HepG2 (cell line): ENCODE data around the gene HS6ST1. TPM values are rescaled to one million over a fixed set of nuclear protein-coding genes. Genes with fewer than 3 reads are reported as not detected.

Experiments used
- ATAC-seq: fragments of 200-7000 bp; cut with Tn5 transposase; 3 replicates; pipeline ENCODE4 v1.9.1; 2020; ENCODE audit warnings: mild to moderate bottlenecking, moderate library complexity
- BruUV-seq: library from RNA; stranded (reverse); fragments of 400-500 nt; replicated peaks from 2 replicates; lab custom pipeline; 2021; lab: Mats Ljungman, UMichigan
- CTCF ChIA-PET: fragments of 300-600 bp; formaldehyde crosslinking; extraction: SDS; loops from one replicate; lab custom pipeline; 2021; ENCODE audit warnings: low total read pairs, inconsistent platforms, low intra/inter-chr PET ratio; lab: Yijun Ruan, JAX
- POLR2A ChIA-PET: fragments of 350-600 bp; sonication (Branson Sonifier 250); formaldehyde crosslinking; loops from one replicate; lab custom pipeline; 2020; ENCODE audit warnings: antibody characterized with exemption, inconsistent platforms; lab: Yijun Ruan, JAX
- DNase-seq: peaks from one replicate; pipeline ENCODE4 v3.0.0-alpha.2; 2015; ENCODE audit warnings: low spot score
- FAIRE-seq: peaks from 3 replicates; lab custom pipeline; 2011; peaks lifted over from hg19 to GRCh38; lab: Jason Lieb, UNC
- H2AFZ ChIP-seq: one replicate; pipeline ENCODE4 v1.6.1; 2011; ENCODE audit warnings: low read length, inconsistent platforms
- H3K27ac ChIP-seq: fragments of 300-600 bp; 3 replicates; pipeline ENCODE4 v1.8.0; 2011; ENCODE audit warnings: mixed run types, mild to moderate bottlenecking, mixed read lengths, low read length, inconsistent platforms; ENCODE audit not compliant: insufficient read depth; ENCODE audit errors: extremely low read length
- H3K27me3 ChIP-seq, 2 experiments: fragments of 200-600 bp in 1 of 2; 2 replicates in 1 of 2; 3 replicates in 1 of 2; pipeline versions ENCODE4 v1.6.0 to v1.8.0; 2011; ENCODE audit warnings: low read length in 2 of 2, mild to moderate bottlenecking in 2 of 2, moderate library complexity in 2 of 2, inconsistent platforms in 1 of 2; ENCODE audit not compliant: insufficient read depth in 2 of 2, control insufficient read depth in 1 of 2
- H3K36me3 ChIP-seq, 2 experiments: fragments of 200-600 bp in 1 of 2; replicated peaks in 1 of 2; 2 replicates in 1 of 2; 3 replicates in 1 of 2; pipeline versions ENCODE4 v1.5.1 to v1.8.0; 2011; ENCODE audit warnings: low read length in 2 of 2, inconsistent platforms in 1 of 2; ENCODE audit not compliant: insufficient read depth in 2 of 2, control insufficient read depth in 1 of 2
- H3K4me1 ChIP-seq: 2 replicates; pipeline ENCODE4 v1.5.1; 2012; ENCODE audit warnings: low read length, inconsistent platforms; ENCODE audit not compliant: insufficient read depth
- H3K4me2 ChIP-seq: 2 replicates; pipeline ENCODE4 v1.6.0; 2011; ENCODE audit warnings: low read depth, low read length, inconsistent platforms
- H3K4me3 ChIP-seq, 3 experiments: fragments of 200-600 bp in 1 of 3; sonication (generic), shearing (Covaris generic) in 1 of 3; replicated peaks in 1 of 3; 2 replicates each; pipeline ENCODE4 v1.5.1; 2011 to 2016; ENCODE audit warnings: low read length in 3 of 3, inconsistent platforms in 2 of 3, low read depth in 2 of 3, mild to moderate bottlenecking in 2 of 3, control low read depth in 1 of 3, mixed read lengths in 1 of 3; ENCODE audit not compliant: insufficient read depth in 1 of 3
- H3K79me2 ChIP-seq: one replicate; pipeline ENCODE4 v1.6.1; 2011; ENCODE audit warnings: low read length, inconsistent platforms; ENCODE audit not compliant: insufficient read depth
- H3K9ac ChIP-seq: 2 replicates; pipeline ENCODE4 v1.6.0; 2011; ENCODE audit warnings: mild to moderate bottlenecking, low read depth, low read length, inconsistent platforms; ENCODE audit not compliant: insufficient read depth
- H3K9me3 ChIP-seq: 2 replicates; pipeline ENCODE4 v1.5.1; 2012; ENCODE audit warnings: mild to moderate bottlenecking, low read length
- H4K20me1 ChIP-seq: 2 replicates; pipeline ENCODE4 v1.6.0; 2011; ENCODE audit warnings: inconsistent platforms, mild to moderate bottlenecking, low read length, moderate library complexity; ENCODE audit not compliant: insufficient read depth
- BHLHE40 ChIP-seq: IDR thresholded peaks from 2 replicates; pipeline ENCODE4 v1.6.1; 2011; ENCODE audit warnings: low read length, improper control_type of control experiment
- EZH2 ChIP-seq: conservative IDR thresholded peaks from 2 replicates; pipeline ENCODE4 v1.6.1; 2012; ENCODE audit warnings: mild to moderate bottlenecking, low read depth, low read length, moderate library complexity
- FOXP1 ChIP-seq, 2 experiments: fragments of 450-650 bp in 1 of 2; IDR thresholded peaks; 2 replicates each; pipeline ENCODE4 v1.6.1; 2017 to 2018; ENCODE audit warnings: antibody characterized with exemption in 1 of 2
- KDM5B ChIP-seq: sonication (generic); formaldehyde crosslinking; IDR thresholded peaks from 2 replicates; pipeline ENCODE4 v1.4.0; 2020; ENCODE audit warnings: missing genetic modification reagents, mild to moderate bottlenecking, borderline replicate concordance
- KLF11 ChIP-seq: IDR thresholded peaks from 2 replicates; pipeline ENCODE4 v1.6.1; 2016; ENCODE audit warnings: missing compliant biosample characterization
- MEF2D ChIP-seq: sonication (generic); formaldehyde crosslinking; IDR thresholded peaks from 2 replicates; pipeline ENCODE4 v1.5.1; 2020; ENCODE audit warnings: mild to moderate bottlenecking, missing genetic modification reagents
- NFYC ChIP-seq: IDR thresholded peaks from 2 replicates; pipeline ENCODE4 v1.6.1; 2016; ENCODE audit warnings: missing genetic modification reagents, missing compliant biosample characterization
- NR2F6 ChIP-seq, 2 experiments: IDR thresholded peaks; 2 replicates each; pipeline ENCODE4 v1.6.1; 2016; ENCODE audit warnings: antibody characterized with exemption in 1 of 2, mild to moderate bottlenecking in 1 of 2
- SMAD3 ChIP-seq: sonication (generic); formaldehyde crosslinking; IDR thresholded peaks from 2 replicates; pipeline ENCODE4 v1.4.0; 2020; ENCODE audit warnings: missing genetic modification reagents
- SMARCE1 ChIP-seq: fragments of 450-650 bp; IDR thresholded peaks from 2 replicates; pipeline ENCODE4 v1.6.1; 2017; ENCODE audit warnings: borderline replicate concordance
- ZNF263 ChIP-seq: sonication (generic); formaldehyde crosslinking; IDR thresholded peaks from 2 replicates; pipeline ENCODE4 v1.4.0; 2020; ENCODE audit warnings: missing genetic modification reagents
- ZNF354B ChIP-seq: sonication (generic); formaldehyde crosslinking; IDR thresholded peaks from 2 replicates; pipeline ENCODE4 v1.8.0; 2022; ENCODE audit warnings: mild to moderate bottlenecking, missing genetic modification reagents
- ZNF460 ChIP-seq: sonication (generic); formaldehyde crosslinking; IDR thresholded peaks from 2 replicates; pipeline ENCODE4 v1.5.1; 2020; ENCODE audit warnings: missing genetic modification reagents, mild to moderate bottlenecking, borderline replicate concordance
- ZNF749 ChIP-seq: sonication (generic); formaldehyde crosslinking; IDR thresholded peaks from 2 replicates; pipeline ENCODE4 v1.8.0; 2022; ENCODE audit warnings: mild to moderate bottlenecking, missing genetic modification reagents, moderate library complexity, borderline replicate concordance
- ZNF850 ChIP-seq: sonication (generic); formaldehyde crosslinking; conservative IDR thresholded peaks from 2 replicates; pipeline ENCODE4 v1.9.0; 2021; ENCODE audit warnings: mild to moderate bottlenecking, missing genetic modification reagents
- WGBS: methylation state at CpG from one replicate; pipeline ENCODE4 v1.1.6; 2017; ENCODE audit warnings: low lambda C conversion rate; 5-methylcytosine and 5-hydroxymethylcytosine counted together
- in situ Hi-C: cut with HindIII; loops from 2 replicates; pipeline ENCODE4 v1.10.0; 2017; ENCODE audit warnings: low pct_unique_long_range_greater_than_20kb; ENCODE audit not compliant: extremely low pct_ligation_motif_present
- intact Hi-C: fragments of 100-400 bp; cut with micrococcal nuclease; formaldehyde crosslinking; loops from one replicate; pipeline ENCODE4 v1.10.0; 2022; ENCODE audit not compliant: unreplicated experiment
- polyA plus RNA-seq, 8 experiments: library from polyadenylated mRNA; depleted of rRNA in 3 of 8; stranded (reverse) in 7 of 8; unstranded in 1 of 8; fragments of >200 nt; fragmentation: Illumina TruSeq in 4 of 8; extraction: Trizol in 4 of 8; gene quantifications; 2 replicates each; pipeline versions ENCODE4 v1.2.1 to v1.2.3, GENCODE V29; 2011 to 2016; ENCODE audit warnings: low read depth in 4 of 8, missing spikeins in 1 of 8, mixed read lengths in 1 of 8; ENCODE audit not compliant: insufficient read depth in 1 of 8
- total RNA-seq, 5 experiments: library from RNA; depleted of rRNA; stranded (reverse); fragments of >200 nt; fragmentation: Illumina TruSeq; extraction: Trizol; gene quantifications; 2 replicates each; pipeline ENCODE4 v1.2.3, GENCODE V29; 2016; ENCODE audit warnings: low read depth in 1 of 5
- TF ChIP-seq, protein P1 (sequence below): sonication (generic); formaldehyde crosslinking; IDR thresholded peaks from 2 replicates; pipeline ENCODE4 v1.5.0; 2020; ENCODE audit warnings: mild to moderate bottlenecking, missing genetic modification reagents
- TF ChIP-seq, protein P2 (sequence below): sonication (generic); formaldehyde crosslinking; conservative IDR thresholded peaks from 2 replicates; pipeline ENCODE4 v1.8.0; 2022; ENCODE audit warnings: low read depth, missing genetic modification reagents
- TF ChIP-seq, protein P3 (sequence below): sonication (generic); formaldehyde crosslinking; IDR thresholded peaks from 2 replicates; pipeline ENCODE4 v1.8.0; 2022; ENCODE audit warnings: mild to moderate bottlenecking, missing genetic modification reagents, moderate library complexity
- TF ChIP-seq, protein P4 (sequence below): sonication (generic); formaldehyde crosslinking; IDR thresholded peaks from 2 replicates; pipeline ENCODE4 v1.8.1; 2023; ENCODE audit warnings: missing genetic modification reagents, mild to moderate bottlenecking, borderline replicate concordance

Gene HS6ST1
- total and polyA plus RNA-seq, 2 of the 13 experiments (the other 11 are each of a cell fraction or from before 2014, with no cell fraction given), result 34.5 to 84.6 TPM

DNA sequence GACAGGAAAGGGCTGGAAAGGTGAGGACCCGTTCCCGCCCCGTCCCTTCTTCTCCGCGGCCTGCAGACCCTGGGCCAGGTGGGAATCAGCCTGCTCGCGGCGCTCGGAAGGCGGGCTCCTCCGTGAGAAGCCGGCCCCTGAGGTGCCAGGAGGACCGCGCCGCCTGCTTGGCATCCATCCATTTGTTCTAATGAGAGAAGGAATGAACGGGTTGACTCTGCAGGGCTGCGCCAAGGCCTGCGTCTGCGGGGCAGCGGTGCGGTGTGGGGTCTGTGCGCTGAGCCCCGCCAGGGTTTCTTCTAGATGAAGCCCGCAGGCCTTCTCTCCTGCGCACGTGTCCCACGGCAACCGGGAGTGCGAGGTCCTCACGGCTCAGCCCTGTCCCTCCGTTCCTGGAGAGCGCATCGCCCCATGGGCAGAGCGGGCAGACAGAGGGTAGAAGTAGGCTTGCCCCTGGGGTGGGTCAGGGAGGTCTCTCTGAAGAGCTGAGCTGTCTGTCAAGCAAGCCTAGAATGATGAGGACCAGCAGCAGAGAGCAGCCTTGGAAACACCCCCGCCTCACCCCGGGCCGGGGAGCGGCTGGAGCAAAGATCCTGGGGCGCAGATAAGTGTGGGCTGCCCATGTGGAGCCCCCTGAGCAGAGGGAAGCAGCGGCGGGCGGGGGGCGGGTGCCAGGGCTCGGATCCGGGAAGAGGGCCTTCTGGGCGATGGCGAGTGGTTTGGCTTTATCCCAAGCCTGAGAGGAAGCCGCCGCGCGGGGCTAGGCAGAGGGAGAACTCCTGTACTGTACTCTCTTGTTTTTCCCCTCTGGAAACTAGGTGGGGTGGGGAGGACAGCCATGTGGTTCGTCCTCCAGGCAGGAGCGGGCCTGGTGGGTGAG, 27.9 kb upstream of the HS6ST1 start:
- no peaks in the 10 kb centered on the region for H3K79me2 ChIP-seq
- ChIA-PET POLR2A (no interaction called here), CTCF (no interaction called here)
- no peaks in the 10 kb centered on the region for H3K36me3 ChIP-seq
- in situ Hi-C loops, result no loop called here
- H3K27ac ChIP-seq, result no peak overlapping the region
- DNase-seq (no peak), ATAC-seq (peak; percentile 20; the same call in 1 of the 3 replicates), FAIRE-seq (no peak)
- no peak for TF ChIP-seq EZH2
- no peak for TF ChIP-seq SMAD3 (CRISPR knock-in tag)
- no peak for TF ChIP-seq ZNF749 (CRISPR knock-in tag)
- no peak for TF ChIP-seq NFYC (CRISPR knock-in tag)
- no peak for TF ChIP-seq BHLHE40
- no peak for TF ChIP-seq KLF11 (CRISPR knock-in tag)
- TF ChIP-seq ZNF460 (CRISPR knock-in tag), result no peak
- TF ChIP-seq ZNF263 (CRISPR knock-in tag), result no peak
- TF ChIP-seq ZNF354B, result no peak
- TF ChIP-seq ZNF850 (CRISPR knock-in tag), result no peak
- TF ChIP-seq, protein P1, sequence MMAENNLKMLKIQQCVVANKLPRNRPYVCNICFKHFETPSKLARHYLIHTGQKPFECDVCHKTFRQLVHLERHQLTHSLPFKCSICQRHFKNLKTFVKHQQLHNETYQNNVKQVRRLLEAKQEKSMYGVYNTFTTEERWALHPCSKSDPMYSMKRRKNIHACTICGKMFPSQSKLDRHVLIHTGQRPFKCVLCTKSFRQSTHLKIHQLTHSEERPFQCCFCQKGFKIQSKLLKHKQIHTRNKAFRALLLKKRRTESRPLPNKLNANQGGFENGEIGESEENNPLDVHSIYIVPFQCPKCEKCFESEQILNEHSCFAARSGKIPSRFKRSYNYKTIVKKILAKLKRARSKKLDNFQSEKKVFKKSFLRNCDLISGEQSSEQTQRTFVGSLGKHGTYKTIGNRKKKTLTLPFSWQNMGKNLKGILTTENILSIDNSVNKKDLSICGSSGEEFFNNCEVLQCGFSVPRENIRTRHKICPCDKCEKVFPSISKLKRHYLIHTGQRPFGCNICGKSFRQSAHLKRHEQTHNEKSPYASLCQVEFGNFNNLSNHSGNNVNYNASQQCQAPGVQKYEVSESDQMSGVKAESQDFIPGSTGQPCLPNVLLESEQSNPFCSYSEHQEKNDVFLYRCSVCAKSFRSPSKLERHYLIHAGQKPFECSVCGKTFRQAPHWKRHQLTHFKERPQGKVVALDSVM (CRISPR knock-in tag), result no peak
- TF ChIP-seq, protein P2, sequence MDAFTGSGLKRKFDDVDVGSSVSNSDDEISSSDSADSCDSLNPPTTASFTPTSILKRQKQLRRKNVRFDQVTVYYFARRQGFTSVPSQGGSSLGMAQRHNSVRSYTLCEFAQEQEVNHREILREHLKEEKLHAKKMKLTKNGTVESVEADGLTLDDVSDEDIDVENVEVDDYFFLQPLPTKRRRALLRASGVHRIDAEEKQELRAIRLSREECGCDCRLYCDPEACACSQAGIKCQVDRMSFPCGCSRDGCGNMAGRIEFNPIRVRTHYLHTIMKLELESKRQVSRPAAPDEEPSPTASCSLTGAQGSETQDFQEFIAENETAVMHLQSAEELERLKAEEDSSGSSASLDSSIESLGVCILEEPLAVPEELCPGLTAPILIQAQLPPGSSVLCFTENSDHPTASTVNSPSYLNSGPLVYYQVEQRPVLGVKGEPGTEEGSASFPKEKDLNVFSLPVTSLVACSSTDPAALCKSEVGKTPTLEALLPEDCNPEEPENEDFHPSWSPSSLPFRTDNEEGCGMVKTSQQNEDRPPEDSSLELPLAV (CRISPR knock-in tag), result no peak
- no peak for TF ChIP-seq MEF2D (CRISPR knock-in tag)
- TF ChIP-seq, protein P3, sequence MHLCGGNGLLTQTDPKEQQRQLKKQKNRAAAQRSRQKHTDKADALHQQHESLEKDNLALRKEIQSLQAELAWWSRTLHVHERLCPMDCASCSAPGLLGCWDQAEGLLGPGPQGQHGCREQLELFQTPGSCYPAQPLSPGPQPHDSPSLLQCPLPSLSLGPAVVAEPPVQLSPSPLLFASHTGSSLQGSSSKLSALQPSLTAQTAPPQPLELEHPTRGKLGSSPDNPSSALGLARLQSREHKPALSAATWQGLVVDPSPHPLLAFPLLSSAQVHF (CRISPR knock-in tag), result no peak
- TF ChIP-seq NR2F6 (IDR thresholded peaks at IDR 0.05), result no peak
- no peak for TF ChIP-seq NR2F6 (CRISPR knock-in tag; IDR thresholded peaks at IDR 0.05)
- no peak for TF ChIP-seq FOXP1 (IDR thresholded peaks at IDR 0.05)
- TF ChIP-seq FOXP1 (CRISPR knock-in tag; IDR thresholded peaks at IDR 0.05), result no peak
- TF ChIP-seq, protein P4, sequence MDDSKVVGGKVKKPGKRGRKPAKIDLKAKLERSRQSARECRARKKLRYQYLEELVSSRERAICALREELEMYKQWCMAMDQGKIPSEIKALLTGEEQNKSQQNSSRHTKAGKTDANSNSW (CRISPR knock-in tag), result no peak
- no peak for TF ChIP-seq SMARCE1
- no peak for TF ChIP-seq KDM5B
- intact Hi-C loops, result no loop called here
- no peaks in the 10 kb centered on the region for H4K20me1 ChIP-seq
- H3K9ac ChIP-seq, result no peak overlapping the region
- BruUV-seq, result no TSS peak
- no peak overlapping the region for H3K4me2 ChIP-seq
- H2AFZ ChIP-seq, result no peak overlapping the region
- H3K4me1 ChIP-seq, result peaks cover 9% of the 10 kb centered on the region; the same call in 1 of the 2 replicates
- H3K4me3 ChIP-seq, result no peak overlapping the region
- no peaks in the 10 kb centered on the region for H3K27me3 ChIP-seq
- 89% methylated on average over 53 of the region's 53 CpGs for WGBS
- H3K9me3 ChIP-seq, result peaks cover 2% of the 10 kb centered on the region
